ENCODE data around the gene STOML2.

- TF ChIP-seq CTCF (IDR thresholded peaks at IDR 0.05 in 4 of 5, conservative IDR thresholded peaks at IDR 0.05 in 1 of 5) (no peak), POLR2A (IDR thresholded peaks at IDR 0.05) (no peak)
Observed at GRCh38 chr9:35074791-35075190, 28.1 kb downstream of the STOML2 start.

All from gastrocnemius medialis (tissue), 4 donors.